WTC11 (cell line): ENCODE measurements around the gene MRPS9. TPM values are rescaled to one million over a fixed set of nuclear protein-coding genes. Genes with fewer than 3 reads are reported as not detected.

Experiments used
- ATAC-seq: fragments of 200-7000 bp; cut with Tn5 transposase; 2 replicates; pipeline ENCODE4 v1.10.0; 2021; ENCODE audit warnings: mild to moderate bottlenecking, moderate library complexity
- CTCF ChIA-PET: fragments of 300-600 bp; sonication (Branson Sonifier 250); formaldehyde crosslinking; loops from one replicate; lab custom pipeline; 2021; ENCODE audit warnings: antibody characterized with exemption; lab: Charles Lee
- POLR2A ChIA-PET: fragments of 350-600 bp; sonication (Branson Sonifier 250); formaldehyde crosslinking; loops from one replicate; lab custom pipeline; 2021; ENCODE audit warnings: antibody characterized with exemption; lab: Charles Lee
- DNase-seq: peaks from one replicate; pipeline ENCODE4 v3.0.0; 2021; ENCODE audit warnings: low spot score
- H3K27ac Mint-ChIP-seq: 2 replicates; pipeline ENCODE4 v1.8.0; 2021; ENCODE audit warnings: mixed read lengths
- H3K27me3 Mint-ChIP-seq: 2 replicates; pipeline ENCODE4 v1.8.0; 2021; ENCODE audit warnings: low read depth, mild to moderate bottlenecking, moderate library complexity, mixed read lengths
- H3K36me3 Mint-ChIP-seq: 2 replicates; pipeline ENCODE4 v1.8.0; 2021; ENCODE audit warnings: mixed read lengths
- H3K4me1 Mint-ChIP-seq: 2 replicates; pipeline ENCODE4 v1.8.0; 2022; ENCODE audit warnings: mixed read lengths
- H3K4me3 Mint-ChIP-seq: 2 replicates; pipeline ENCODE4 v1.8.0; 2021; ENCODE audit warnings: mild to moderate bottlenecking, moderate library complexity, mixed read lengths
- H3K9me3 Mint-ChIP-seq: 2 replicates; pipeline ENCODE4 v1.8.0; 2021; ENCODE audit warnings: mixed read lengths
- ERG ChIP-seq: fragments of 250-450 bp; sonication (Bioruptor Pico); IDR thresholded peaks from 2 replicates; pipeline ENCODE4 v1.8.0; 2021; ENCODE audit warnings: mild to moderate bottlenecking
- ETV6 ChIP-seq: sonication (generic); formaldehyde crosslinking; IDR thresholded peaks from 2 replicates; pipeline ENCODE4 v1.8.1; 2022; ENCODE audit warnings: mild to moderate bottlenecking, missing genetic modification reagents
- GABPB1 ChIP-seq: sonication (generic); formaldehyde crosslinking; IDR thresholded peaks from 2 replicates; pipeline ENCODE4 v1.8.1; 2023; ENCODE audit warnings: mild to moderate bottlenecking, missing genetic modification reagents
- GRHL2 ChIP-seq: fragments of 250-450 bp; sonication (Bioruptor Pico); IDR thresholded peaks from 2 replicates; pipeline ENCODE4 v1.8.0; 2022; ENCODE audit warnings: mild to moderate bottlenecking, moderate library complexity; ENCODE audit not compliant: insufficient replicate concordance, severe bottlenecking
- HMGA2 ChIP-seq: fragments of 250-450 bp; sonication (Bioruptor Pico); IDR thresholded peaks from 2 replicates; pipeline ENCODE4 v1.4.0; 2021; ENCODE audit warnings: mild to moderate bottlenecking, moderate library complexity
- HMGXB4 ChIP-seq: sonication (generic); formaldehyde crosslinking; IDR thresholded peaks from 2 replicates; pipeline ENCODE4 v1.8.1; 2023; ENCODE audit warnings: mild to moderate bottlenecking, moderate library complexity, missing genetic modification reagents
- JAZF1 ChIP-seq: fragments of 250-450 bp; sonication (Bioruptor Pico); IDR thresholded peaks from 2 replicates; pipeline ENCODE4 v1.9.0; 2021; ENCODE audit warnings: moderate library complexity, mild to moderate bottlenecking, inconsistent platforms
- MYBL2 ChIP-seq: sonication (generic); formaldehyde crosslinking; IDR thresholded peaks from 2 replicates; pipeline ENCODE4 v1.8.1; 2023; ENCODE audit warnings: mild to moderate bottlenecking, moderate library complexity, missing genetic modification reagents
- NR3C1 ChIP-seq: sonication (generic); formaldehyde crosslinking; conservative IDR thresholded peaks from 2 replicates; pipeline ENCODE4 v1.8.1; 2023; ENCODE audit warnings: low read depth, mild to moderate bottlenecking, missing genetic modification reagents
- OVOL2 ChIP-seq: fragments of 250-450 bp; sonication (Bioruptor Pico); IDR thresholded peaks from 2 replicates; pipeline ENCODE4 v1.9.0; 2021; ENCODE audit warnings: mild to moderate bottlenecking, borderline replicate concordance
- PRRX2 ChIP-seq: fragments of 250-450 bp; sonication (Bioruptor Pico); IDR thresholded peaks from 2 replicates; pipeline ENCODE4 v1.8.0; 2021; ENCODE audit warnings: mild to moderate bottlenecking
- RELA ChIP-seq: sonication (generic); formaldehyde crosslinking; IDR thresholded peaks from 2 replicates; pipeline ENCODE4 v1.8.1; 2022; ENCODE audit warnings: missing genetic modification reagents, mild to moderate bottlenecking, borderline replicate concordance
- SP1 ChIP-seq: sonication (generic); formaldehyde crosslinking; conservative IDR thresholded peaks from 2 replicates; pipeline ENCODE4 v1.8.1; 2022; ENCODE audit warnings: missing genetic modification reagents
- ZNF121 ChIP-seq: sonication (generic); formaldehyde crosslinking; IDR thresholded peaks from 2 replicates; pipeline ENCODE4 v1.8.0; 2023; ENCODE audit warnings: missing genetic modification reagents
- ZNF219 ChIP-seq: sonication (generic); formaldehyde crosslinking; IDR thresholded peaks from 2 replicates; pipeline ENCODE4 v1.8.0; 2023; ENCODE audit warnings: missing genetic modification reagents, mild to moderate bottlenecking, borderline replicate concordance
- ZNF317 ChIP-seq: sonication (generic); formaldehyde crosslinking; IDR thresholded peaks from 2 replicates; pipeline ENCODE4 v1.8.1; 2023; ENCODE audit warnings: low read depth, mild to moderate bottlenecking, moderate library complexity, missing genetic modification reagents, borderline replicate concordance
- ZNF396 ChIP-seq: fragments of 250-450 bp; sonication (Bioruptor Pico); IDR thresholded peaks from 2 replicates; pipeline ENCODE4 v1.8.0; 2021; ENCODE audit warnings: mild to moderate bottlenecking, moderate library complexity, borderline replicate concordance
- ZNF416 ChIP-seq: fragments of 250-450 bp; sonication (Bioruptor Pico); IDR thresholded peaks from 2 replicates; pipeline ENCODE4 v1.9.0; 2021; ENCODE audit warnings: mild to moderate bottlenecking, inconsistent platforms
- total RNA-seq: library from RNA; stranded (reverse); gene quantifications from 3 replicates; pipeline ENCODE4 v1.2.3, GENCODE V29; 2021
- TF ChIP-seq, protein P1 (sequence below): sonication (generic); formaldehyde crosslinking; conservative IDR thresholded peaks from 2 replicates; pipeline ENCODE4 v1.8.1; 2022; ENCODE audit warnings: mild to moderate bottlenecking, missing genetic modification reagents
- TF ChIP-seq, protein P2 (sequence below): sonication (generic); formaldehyde crosslinking; IDR thresholded peaks from 2 replicates; pipeline ENCODE4 v1.8.0; 2022; ENCODE audit warnings: mild to moderate bottlenecking, missing genetic modification reagents
- TF ChIP-seq, protein P3 (sequence below): sonication (generic); formaldehyde crosslinking; IDR thresholded peaks from 2 replicates; pipeline ENCODE4 v1.8.1; 2023; ENCODE audit warnings: mild to moderate bottlenecking, missing genetic modification reagents, moderate library complexity
- TF ChIP-seq, protein P4 (sequence below): fragments of 200-600 bp; IDR thresholded peaks from 2 replicates; pipeline ENCODE4 v1.8.0; 2022; ENCODE audit warnings: antibody characterized with exemption
- TF ChIP-seq, protein P5 (sequence below): sonication (generic); formaldehyde crosslinking; IDR thresholded peaks from 2 replicates; pipeline ENCODE4 v1.8.0; 2023; ENCODE audit warnings: missing genetic modification reagents, mild to moderate bottlenecking, borderline replicate concordance
- TF ChIP-seq, protein P6 (sequence below): sonication (generic); formaldehyde crosslinking; IDR thresholded peaks from 2 replicates; pipeline ENCODE4 v1.8.0; 2022; ENCODE audit warnings: mild to moderate bottlenecking, missing genetic modification reagents

The MRPS9 gene
- total RNA-seq, 1 experiment from 2014 or later, result 75.3 TPM

DNA sequence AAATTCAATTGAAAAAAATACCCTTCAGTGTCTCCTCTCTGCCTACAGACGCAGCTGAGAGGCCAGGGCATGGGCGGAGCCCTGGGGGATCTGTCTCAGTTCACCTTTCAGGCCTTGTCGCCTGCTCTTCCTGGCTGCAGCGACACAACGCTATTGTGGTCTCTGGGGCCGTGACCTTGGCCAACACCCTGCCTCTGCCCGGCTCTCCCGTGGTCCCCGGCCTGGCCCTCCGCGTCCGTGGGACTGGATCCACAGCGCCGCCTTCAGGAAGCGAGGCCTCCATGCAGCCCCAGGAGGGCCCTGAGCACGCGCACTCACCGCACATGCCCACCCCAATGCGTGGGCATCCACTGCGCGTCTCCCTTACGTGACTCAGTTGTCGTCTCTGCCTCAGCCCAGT, 81.1 kb downstream of the MRPS9 start (continued):
- TF ChIP-seq ZNF317 (CRISPR knock-in tag) (no peak), ZNF219 (CRISPR knock-in tag) (no peak), HMGXB4 (CRISPR knock-in tag) (0 out of 2 replicates have a peak, but pooled peaks have one; percentile 22), ZNF416 (CRISPR knock-in tag) (no peak), OVOL2 (CRISPR knock-in tag) (no peak), SP1 (CRISPR knock-in tag) (0 out of 2 replicates have a peak, but pooled peaks have one; percentile 16), ERG (CRISPR knock-in tag) (peak; percentile 53; the same call in 1 of the 2 replicates), HMGA2 (CRISPR knock-in tag) (no peak), GABPB1 (CRISPR knock-in tag) (no peak), MYBL2 (CRISPR knock-in tag) (no peak), RELA (CRISPR knock-in tag) (no peak), ETV6 (CRISPR knock-in tag) (no peak)
- TF ChIP-seq, protein P1, sequence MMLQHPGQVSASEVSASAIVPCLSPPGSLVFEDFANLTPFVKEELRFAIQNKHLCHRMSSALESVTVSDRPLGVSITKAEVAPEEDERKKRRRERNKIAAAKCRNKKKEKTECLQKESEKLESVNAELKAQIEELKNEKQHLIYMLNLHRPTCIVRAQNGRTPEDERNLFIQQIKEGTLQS (CRISPR knock-in tag), result no peak
- TF ChIP-seq, protein P2, sequence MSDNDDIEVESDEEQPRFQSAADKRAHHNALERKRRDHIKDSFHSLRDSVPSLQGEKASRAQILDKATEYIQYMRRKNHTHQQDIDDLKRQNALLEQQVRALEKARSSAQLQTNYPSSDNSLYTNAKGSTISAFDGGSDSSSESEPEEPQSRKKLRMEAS, result peak; percentile 27; the same call in 1 of the 2 replicates
- TF ChIP-seq, protein P3, sequence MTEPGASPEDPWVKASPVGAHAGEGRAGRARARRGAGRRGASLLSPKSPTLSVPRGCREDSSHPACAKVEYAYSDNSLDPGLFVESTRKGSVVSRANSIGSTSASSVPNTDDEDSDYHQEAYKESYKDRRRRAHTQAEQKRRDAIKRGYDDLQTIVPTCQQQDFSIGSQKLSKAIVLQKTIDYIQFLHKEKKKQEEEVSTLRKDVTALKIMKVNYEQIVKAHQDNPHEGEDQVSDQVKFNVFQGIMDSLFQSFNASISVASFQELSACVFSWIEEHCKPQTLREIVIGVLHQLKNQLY, result no peak
- TF ChIP-seq, protein P4, sequence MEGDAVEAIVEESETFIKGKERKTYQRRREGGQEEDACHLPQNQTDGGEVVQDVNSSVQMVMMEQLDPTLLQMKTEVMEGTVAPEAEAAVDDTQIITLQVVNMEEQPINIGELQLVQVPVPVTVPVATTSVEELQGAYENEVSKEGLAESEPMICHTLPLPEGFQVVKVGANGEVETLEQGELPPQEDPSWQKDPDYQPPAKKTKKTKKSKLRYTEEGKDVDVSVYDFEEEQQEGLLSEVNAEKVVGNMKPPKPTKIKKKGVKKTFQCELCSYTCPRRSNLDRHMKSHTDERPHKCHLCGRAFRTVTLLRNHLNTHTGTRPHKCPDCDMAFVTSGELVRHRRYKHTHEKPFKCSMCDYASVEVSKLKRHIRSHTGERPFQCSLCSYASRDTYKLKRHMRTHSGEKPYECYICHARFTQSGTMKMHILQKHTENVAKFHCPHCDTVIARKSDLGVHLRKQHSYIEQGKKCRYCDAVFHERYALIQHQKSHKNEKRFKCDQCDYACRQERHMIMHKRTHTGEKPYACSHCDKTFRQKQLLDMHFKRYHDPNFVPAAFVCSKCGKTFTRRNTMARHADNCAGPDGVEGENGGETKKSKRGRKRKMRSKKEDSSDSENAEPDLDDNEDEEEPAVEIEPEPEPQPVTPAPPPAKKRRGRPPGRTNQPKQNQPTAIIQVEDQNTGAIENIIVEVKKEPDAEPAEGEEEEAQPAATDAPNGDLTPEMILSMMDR, result peak; percentile 81

GRCh38 chr2:105121434-105121833, 83.6 kb downstream of the MRPS9 start:
- ATAC-seq (no peak), DNase-seq (no peak)
- Mint-ChIP-seq H3K27ac (no peak overlapping the region), H3K4me1 (peaks cover 14% of the 10 kb centered on the region), H3K36me3 (no peaks in the 10 kb centered on the region), H3K9me3 (peaks cover 4% of the 10 kb centered on the region; the same call in 1 of the 2 replicates), H3K4me3 (no peak overlapping the region), H3K27me3 (peaks cover 3% of the 10 kb centered on the region)
- CTCF ChIA-PET, result interaction anchor here (9.3 kb wide), 1 partner anchor 117 kb away, joined by 200 read pairs; the partner anchor contains the start of gene GPR45
- POLR2A ChIA-PET, result no interaction called here
- TF ChIP-seq OVOL2 (CRISPR knock-in tag) (no peak), PRRX2 (CRISPR knock-in tag) (no peak), NR3C1 (CRISPR knock-in tag) (no peak), JAZF1 (no peak), GRHL2 (no peak), ZNF121 (CRISPR knock-in tag) (no peak), ZNF396 (no peak)
- TF ChIP-seq, protein P5, sequence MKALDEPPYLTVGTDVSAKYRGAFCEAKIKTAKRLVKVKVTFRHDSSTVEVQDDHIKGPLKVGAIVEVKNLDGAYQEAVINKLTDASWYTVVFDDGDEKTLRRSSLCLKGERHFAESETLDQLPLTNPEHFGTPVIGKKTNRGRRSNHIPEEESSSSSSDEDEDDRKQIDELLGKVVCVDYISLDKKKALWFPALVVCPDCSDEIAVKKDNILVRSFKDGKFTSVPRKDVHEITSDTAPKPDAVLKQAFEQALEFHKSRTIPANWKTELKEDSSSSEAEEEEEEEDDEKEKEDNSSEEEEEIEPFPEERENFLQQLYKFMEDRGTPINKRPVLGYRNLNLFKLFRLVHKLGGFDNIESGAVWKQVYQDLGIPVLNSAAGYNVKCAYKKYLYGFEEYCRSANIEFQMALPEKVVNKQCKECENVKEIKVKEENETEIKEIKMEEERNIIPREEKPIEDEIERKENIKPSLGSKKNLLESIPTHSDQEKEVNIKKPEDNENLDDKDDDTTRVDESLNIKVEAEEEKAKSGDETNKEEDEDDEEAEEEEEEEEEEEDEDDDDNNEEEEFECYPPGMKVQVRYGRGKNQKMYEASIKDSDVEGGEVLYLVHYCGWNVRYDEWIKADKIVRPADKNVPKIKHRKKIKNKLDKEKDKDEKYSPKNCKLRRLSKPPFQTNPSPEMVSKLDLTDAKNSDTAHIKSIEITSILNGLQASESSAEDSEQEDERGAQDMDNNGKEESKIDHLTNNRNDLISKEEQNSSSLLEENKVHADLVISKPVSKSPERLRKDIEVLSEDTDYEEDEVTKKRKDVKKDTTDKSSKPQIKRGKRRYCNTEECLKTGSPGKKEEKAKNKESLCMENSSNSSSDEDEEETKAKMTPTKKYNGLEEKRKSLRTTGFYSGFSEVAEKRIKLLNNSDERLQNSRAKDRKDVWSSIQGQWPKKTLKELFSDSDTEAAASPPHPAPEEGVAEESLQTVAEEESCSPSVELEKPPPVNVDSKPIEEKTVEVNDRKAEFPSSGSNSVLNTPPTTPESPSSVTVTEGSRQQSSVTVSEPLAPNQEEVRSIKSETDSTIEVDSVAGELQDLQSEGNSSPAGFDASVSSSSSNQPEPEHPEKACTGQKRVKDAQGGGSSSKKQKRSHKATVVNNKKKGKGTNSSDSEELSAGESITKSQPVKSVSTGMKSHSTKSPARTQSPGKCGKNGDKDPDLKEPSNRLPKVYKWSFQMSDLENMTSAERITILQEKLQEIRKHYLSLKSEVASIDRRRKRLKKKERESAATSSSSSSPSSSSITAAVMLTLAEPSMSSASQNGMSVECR, result no peak
- TF ChIP-seq, protein P6, sequence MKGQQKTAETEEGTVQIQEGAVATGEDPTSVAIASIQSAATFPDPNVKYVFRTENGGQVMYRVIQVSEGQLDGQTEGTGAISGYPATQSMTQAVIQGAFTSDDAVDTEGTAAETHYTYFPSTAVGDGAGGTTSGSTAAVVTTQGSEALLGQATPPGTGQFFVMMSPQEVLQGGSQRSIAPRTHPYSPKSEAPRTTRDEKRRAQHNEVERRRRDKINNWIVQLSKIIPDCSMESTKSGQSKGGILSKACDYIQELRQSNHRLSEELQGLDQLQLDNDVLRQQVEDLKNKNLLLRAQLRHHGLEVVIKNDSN (CRISPR knock-in tag), result no peak
- TF ChIP-seq, protein P1 (CRISPR knock-in tag), result no peak
